SIG-M5 (cell line): ENCODE results near the gene DNAJA3.
"Not testable (repeated sequence)": the region's sequence is repeated elsewhere in the genome, so short reads cannot be mapped to it uniquely, and the experiment has no call there.

ENCODE experiments used
- DNase-seq: peaks from one replicate; lab custom pipeline; 2025; lab: John Stamatoyannopoulos, UW

Gene DNAJA3

DNA sequence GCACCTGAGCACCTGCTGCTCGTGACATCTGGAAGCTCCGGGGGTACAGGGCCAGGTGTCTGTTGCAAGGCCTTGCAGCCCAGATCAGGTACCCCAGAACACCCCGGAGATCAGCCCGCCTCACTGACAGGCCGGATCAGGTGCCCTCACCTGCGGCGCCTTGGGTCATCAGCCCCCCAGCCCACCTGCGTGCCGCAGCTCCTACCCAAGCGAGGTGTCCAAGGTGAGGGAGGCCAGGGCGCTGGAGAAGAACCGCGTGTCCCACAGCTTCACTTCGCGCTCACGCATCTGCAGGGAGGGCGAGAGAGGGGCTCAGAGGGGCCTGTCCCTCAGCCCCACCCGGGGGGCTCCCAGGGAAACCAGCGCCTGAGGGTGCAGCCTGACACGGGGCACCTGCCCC, 37.9 kb upstream of the DNAJA3 start:
- no peak for DNase-seq

DNA sequence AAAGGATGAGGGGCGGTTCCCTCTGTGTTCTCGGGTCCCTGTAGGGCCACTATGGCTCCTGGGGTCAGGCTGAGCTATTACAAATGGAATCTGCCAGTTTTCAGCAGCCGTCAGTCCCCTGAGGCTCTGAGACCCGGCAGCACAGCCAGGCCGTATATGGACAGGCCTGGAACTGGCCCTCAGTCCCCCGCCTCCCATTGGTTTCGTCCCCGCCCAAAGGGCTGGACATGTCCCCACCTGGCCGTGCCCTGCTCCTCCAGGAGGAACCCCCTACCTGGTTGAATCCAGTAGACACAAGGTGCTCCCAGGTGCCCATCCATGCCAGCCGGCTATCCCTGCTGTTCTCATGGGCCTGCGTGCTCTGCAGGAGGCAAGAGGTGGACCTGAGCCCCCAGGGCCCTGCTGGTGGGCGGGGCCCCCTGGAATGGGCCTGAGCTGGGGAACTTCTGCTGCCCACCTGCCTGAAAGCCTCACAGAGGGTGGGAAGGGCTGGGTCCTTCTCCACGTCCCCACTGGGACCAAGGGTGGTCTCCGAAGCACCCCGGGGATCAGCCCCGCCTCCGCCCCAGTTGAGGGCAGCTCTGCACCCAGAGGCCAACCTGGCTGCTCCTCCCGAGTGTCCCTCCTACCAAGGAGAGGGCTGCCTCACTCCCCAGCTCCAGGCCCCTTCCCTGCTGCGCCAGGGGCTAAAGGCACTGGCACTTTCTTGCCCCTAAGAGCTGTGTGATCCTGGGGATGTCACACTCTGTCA, 37.2 kb upstream of the DNAJA3 start:
- DNase-seq: no peak

DNA sequence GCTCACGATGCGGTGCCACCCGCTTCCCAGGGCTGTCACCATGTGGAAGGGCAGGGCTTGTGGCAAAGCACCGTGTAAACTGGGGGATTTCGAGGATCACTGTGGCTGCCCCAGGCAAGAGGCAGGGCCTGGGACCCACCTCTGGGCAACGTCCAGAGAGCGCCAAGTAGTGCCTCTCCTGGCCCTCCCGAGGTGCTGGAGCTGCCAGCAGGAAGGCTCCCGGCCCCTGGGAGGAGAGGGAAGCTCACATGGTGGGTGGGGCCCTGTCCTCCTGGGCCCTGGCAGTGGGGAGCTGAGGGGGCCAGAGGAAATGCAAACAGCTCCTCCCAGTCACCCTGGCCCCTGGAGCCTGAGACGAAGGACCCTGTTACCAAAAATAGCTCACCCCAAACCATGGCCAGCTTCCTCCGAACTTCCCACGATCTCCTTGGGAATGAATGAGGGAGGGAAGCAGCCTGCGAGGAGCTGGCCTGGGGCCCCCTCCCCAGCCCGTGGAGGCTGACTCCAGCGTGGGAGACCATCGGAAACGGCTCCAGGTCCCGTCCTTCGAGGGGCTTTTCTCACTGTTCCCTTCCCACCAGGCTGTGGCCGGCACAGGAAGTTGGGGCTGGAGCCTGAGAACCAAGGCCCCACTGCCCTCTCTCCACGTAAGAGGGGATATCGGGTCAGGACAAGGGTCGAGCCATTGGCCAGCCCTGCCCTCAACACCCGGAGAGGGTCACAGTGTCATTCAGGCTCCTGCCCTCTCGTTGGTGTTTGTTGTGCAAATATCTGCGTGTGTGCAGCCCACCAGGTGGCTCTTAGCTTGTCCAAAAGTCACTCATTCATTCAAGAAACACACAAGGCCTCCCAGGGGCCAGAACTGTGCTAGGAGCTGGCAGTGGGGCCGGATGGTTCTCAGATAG, 36.4 kb upstream of the DNAJA3 start:
- no peak for DNase-seq

DNA sequence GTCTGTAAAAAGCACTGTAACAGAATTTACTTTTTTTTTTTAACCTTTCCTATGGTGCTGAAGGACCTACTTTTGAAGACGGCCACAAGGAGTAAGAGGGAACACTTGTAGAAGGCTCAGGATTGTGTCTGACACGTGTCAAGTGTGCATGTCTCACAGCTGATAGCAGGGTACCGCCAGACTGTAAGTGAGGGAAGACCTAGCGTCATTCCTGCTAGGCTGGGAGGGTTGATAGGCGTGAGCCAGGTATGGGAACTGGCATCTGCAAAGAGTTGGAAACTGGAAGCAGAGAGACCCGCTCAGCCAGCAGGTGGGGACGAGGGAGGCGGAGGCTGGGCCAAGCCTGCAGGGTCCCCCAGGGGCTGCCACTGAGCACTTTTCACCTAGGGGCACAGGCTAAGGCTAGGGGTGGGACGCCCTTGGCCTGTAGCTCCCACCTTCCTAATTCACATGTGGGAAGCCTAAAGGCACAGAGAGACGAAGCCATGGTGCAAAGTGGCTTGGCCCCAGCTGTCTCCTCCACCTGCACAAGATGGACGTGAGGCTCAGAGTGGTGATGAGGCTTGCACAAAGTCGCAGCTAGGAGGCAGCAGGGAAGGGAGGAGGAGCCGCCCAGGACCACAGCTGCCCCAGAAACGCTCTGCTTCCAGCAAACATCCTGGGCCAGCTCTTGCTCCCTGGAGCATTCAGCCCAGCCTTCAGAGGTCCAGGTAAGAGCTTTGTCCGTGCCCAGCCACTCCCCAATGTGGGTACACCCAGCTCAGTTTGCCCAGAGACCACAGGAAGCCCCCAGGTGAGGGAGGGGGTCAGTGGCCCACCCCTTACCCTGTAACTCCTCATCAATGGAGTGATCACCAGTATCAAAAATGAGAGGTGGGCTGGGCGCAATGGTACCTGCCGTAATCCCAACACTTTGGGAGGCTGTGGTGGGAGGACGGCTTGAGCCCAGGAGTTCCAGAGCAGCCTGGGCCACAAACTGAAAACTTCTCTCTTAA, 35.1 kb upstream of the DNAJA3 start:
- no peak for DNase-seq

DNA sequence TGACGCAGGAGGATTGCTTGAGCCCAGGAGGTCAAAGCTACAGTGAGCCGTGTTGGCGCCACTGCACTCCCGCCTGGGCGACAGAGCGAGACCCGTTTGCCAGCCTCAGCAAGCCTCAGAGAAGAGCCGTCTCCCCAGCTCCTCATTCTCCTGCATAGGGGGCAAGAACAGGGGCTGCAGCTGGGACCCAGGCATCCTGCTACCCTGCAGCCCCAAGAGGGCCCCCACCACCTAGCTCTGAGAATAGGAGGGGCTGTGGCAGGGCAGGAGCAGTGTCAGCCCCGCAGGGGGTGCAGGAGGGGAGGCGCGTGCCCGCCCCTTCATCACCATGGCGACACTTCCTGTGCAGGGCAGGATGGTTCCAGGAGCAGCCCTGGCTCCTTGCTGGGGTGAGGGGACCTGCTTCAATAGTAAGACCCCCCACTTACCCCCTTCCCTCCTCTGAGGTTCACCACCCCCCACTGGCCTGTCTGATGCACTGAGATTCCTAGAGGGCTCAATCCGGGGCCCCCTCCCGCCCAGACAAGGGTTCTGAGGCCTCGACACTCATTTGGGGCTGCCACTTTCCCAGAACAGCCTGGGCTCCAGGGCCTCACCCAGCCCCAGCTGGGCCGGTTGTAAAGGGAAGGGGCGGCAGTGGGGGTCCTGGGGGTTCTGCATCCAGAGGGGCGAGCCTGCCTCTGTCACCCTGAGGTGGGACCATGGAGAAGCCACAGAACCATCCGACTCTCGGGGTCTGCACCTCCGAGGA, 33.9 kb upstream of the DNAJA3 start:
- no peak for DNase-seq

DNA sequence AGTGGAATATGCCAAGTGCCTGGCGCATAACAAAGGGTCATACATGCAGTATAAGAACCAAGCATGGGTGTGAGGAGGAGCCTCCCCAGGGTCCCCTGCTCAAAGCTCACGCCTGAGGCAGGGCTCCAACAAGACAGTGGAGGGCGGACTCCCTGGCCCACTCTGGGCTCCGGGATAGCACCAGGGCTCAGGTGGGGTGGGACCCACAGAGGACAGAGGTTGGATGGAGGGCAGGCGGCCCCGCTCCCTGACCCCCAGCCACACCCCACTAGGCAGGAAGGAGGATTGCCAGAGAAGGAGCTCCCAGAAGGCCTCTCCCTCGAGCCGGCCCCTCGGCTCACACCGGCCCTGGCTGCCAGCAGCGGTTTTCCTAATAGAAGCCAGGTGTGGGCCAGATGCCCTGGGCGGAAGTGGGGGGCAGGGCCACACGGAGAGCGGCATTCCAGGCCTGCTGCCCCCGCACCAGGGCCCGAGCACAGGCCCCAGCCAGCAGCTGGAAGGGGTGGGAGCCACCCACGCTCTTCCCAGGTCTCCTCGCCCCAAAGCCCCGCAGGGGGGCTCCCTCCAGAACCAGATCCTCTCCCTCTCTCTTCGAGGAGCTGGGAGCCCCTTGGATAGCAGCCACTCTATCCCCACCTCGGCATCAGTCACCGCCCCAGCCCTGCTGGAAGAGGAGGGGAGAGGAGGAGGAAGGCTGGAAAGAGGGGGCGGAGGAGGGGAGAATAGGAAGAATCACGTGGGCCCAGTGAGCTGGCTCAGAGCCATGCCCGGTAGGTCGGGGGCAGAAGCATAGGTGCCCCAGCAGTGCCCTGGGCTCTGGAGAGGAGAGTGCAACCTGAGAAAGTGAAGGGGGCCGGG, 33.1 kb upstream of the DNAJA3 start:
- DNase-seq: no peak

DNA sequence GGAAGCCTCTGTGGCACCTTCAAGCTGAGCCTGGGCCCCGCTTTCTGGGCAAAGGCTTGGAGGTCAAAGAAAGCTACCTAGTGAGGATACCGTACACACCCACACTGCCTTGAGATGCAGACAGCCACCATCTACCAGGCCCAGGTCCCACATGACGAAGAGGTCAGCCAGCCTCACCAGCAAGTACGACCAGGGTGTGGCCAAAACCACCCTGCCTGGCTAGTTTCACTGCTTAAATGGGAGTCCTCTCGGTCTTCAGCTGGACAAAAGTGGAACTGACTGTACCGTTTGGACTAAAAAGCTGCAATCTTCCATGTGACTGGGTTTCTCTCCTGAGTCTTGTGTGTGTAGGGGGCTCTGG, 32.4 kb upstream of the DNAJA3 start:
- DNase-seq: no peak

DNA sequence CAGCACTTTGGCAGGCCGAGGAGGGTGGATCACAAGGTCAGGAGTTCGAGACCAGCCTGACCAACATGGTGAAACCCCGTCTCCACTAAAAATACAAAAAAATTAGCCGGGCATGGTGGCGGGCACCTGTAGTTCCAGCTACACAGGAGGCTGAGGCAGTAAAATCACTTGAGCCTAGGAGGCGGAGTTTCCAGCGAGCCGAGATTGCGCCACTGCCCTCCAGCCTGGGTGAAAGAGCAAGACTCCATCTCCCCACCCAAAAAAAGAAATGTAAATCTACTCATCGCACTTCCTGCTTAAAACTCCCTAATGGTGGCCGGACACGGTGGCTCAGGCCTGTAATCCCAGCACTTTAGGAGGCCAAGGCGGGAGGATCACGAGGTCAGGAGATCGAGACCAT, 31.8 kb upstream of the DNAJA3 start:
- not testable (repeated sequence) for DNase-seq

DNA sequence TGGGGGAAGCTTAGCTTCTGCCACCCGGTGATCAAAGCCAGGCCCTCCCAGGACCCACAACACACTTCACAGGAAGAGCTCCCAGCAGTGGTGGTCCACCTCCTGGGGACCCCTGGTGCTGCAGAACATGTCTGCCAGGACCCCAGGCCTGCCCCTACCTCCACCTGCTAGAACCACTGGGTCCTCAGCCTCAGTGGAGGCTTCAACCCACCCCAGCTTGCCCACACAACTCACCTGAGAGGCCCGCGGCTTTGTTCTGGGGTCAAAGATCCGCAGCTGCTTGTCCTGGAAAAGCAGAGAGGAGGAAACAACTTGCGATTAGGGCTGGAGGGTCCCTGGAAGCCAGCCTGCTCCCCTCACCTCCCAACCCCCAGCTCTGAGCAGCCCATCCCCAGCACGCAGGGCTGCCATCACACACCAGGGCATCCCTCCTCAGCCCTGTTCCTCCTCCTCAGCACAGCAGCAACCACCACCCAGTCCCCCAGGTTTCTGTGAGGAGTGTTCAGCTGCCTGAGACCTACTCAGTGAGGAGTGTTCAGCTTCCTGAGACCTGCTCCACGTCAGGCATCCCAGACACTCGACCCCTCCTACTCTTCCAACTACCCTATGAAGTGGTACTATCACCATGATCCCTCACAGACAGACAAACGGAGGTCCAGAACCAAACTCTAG, 30.5 kb upstream of the DNAJA3 start:
- no peak for DNase-seq

DNA sequence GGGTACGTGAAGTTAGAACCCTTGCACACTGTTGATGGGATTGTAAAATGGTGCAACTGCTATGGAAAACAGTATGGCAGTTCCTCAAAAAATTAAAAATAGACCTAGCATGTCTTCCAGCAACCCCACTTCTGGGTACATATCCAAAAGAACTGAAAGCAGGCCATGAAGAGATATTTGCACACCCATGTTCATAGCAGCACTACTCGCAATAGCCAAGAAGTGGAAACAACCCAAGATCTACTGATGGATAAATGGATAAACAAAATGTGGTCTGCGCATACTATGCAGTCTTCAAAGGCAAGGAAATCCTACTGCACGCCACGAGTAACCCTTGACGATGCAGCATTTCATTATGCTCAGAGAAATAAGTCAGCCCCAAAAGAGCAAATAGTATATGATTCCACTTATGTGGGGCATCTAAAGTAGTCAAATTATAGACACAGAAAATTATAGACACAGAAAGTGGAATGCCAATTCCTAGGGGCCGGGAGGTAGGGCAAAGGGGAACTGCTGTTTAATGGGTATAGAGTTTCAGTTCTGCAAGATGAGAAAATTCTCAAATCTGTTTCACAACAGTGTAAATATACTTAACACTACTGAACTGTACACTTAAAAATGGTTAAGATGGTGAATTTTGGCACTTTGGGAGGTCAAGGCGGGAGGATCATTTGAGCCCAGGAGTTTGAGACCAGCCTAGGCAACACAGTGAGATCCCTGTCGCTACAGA, 26.5 kb upstream of the DNAJA3 start:
- no peak for DNase-seq

DNA sequence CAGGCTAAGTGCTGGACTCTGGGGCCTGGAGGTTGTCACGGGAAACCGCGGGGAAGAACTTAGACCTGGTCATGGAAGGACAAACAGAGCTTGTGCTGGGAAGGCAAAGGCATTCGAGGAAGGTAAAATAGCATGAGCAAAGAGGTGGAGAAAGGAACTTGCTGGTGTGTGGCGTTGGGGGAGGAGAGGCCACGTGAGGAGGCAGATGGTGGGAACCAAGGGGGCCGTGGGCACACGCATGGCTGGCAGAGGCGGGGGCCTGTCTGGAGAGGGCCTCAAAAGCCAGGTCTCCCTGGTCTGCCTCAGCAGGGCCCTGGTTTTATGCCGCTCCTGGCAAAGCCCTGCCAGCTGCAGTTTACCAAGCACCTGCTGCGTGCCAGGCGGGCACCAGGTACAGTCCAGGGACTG, 24.6 kb upstream of the DNAJA3 start:
- DNase-seq: no peak

DNA sequence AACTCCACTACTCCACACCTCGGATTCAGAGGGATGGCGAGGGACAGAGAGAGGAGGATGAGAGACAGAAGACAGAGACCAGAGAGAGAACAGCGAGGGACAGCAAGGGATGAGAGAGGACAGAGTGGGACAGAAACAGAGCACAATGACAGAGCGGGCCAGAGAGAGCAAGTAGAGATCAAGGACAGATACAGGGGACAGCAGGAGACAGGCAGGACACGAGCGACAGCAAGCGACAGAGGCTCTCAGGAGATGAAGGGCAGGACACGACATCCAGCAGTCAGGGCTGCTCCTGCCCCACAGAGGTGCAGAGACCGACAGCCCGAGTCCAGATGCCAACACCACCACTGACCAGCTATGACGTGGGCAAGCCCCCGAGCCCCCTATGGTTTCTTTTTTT, 24.2 kb upstream of the DNAJA3 start:
- DNase-seq: no peak

DNA sequence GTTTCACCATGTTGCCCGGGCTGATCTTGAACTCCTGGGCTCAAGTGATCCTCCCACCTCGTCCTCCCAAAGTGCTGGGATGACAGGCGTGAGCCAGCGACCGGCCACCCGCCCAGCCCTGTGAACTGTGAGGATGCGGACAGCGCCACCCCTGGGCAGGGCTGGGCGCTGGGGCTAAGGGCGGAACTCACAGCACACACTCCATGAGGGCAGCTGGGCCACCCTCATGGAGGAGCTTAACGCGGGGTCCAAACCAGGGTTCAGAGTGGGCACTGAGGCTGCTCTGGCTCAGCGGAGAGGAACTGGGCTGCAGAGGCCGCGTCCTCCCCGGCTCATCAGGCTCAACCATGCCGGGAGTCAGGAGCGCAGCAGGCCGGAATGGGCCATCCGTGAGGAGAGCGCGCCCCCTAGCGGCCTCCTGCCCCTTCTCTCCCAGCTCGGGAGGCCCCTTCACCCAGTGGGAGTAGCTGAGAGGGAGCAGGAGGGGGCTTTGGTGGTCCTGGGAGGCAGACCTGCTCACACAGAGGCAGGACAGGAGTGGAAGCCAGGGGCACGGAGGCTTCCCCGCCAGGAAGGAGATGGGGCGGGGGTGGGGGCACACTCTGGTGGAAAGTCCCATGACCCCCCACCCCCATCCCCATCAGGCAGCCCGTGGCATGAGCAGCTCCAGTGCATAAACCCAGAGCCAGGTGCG, 23.1 kb upstream of the DNAJA3 start:
- no peak for DNase-seq

DNA sequence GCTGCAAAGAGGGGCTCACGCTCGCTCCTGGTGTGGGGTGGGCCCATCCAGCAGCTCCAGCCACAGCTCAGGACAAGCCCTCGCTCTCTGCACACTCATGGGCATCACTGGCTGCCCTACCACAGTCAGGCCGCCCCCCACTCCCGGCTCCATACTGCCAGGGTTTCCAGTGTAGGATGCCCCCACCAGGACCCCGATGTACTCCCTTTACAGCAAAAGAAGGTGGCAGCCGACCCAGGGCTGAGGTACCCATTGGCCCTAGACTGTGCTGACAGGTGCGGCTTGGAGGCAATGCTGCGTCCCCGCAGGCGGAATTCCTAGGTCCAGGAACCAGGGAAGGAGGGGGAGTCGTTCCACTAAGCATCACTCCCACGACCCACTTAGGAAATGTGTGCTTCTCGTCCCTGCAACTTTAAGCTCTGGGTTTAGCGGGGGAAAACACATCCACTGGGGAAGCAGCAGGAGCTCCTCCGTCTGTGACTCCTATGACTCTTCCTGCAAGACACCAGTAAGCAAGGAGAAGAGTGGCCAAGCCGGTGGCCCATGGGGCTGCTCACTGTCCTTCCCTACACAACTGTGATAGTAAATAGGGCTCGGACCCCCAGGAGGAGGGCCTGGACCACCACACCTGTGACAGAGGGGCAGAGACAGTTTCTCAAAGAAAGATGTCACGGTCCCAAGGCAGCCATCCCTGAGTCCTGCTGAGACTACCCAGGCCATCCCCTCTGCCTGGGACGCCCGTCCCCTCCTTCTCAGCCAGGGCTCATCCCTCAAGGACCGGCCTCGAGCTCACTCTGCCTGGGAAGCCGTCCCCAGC, 22.3 kb upstream of the DNAJA3 start:
- DNase-seq: no peak

DNA sequence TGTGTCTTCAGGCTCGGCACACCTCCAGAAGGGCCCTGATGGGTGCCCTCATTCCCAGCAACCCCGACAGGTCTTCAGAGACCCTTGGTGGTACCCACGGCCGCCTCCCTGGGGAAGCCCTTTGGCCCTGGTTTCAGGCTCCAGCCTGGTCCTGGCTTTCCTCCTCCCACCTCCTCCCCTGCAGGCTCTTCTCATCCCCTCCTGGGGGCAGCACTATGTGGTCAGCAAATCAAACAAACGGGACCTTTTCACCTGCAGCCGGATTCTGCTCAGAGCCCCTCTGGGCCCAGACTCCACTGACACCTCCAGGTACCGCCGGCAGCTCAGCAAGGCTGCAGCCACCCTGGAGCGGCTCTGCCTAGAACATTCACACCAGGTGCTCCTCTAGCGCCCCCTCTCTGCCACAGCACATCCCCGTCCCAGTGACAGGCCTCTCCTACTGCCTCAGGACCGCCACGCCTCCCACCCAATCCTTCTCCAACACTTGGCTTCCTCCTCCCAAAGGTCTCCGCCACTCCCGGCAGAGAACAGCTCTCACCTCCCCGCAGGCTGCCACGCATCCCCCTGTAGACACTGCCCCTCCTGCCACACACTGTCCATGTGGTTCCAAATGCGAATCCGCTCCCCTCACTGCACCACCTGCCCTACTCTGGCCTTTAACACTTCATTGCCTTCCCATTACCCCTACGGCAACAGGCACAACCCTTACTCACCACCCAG, 21.3 kb upstream of the DNAJA3 start:
- DNase-seq: no peak

DNA sequence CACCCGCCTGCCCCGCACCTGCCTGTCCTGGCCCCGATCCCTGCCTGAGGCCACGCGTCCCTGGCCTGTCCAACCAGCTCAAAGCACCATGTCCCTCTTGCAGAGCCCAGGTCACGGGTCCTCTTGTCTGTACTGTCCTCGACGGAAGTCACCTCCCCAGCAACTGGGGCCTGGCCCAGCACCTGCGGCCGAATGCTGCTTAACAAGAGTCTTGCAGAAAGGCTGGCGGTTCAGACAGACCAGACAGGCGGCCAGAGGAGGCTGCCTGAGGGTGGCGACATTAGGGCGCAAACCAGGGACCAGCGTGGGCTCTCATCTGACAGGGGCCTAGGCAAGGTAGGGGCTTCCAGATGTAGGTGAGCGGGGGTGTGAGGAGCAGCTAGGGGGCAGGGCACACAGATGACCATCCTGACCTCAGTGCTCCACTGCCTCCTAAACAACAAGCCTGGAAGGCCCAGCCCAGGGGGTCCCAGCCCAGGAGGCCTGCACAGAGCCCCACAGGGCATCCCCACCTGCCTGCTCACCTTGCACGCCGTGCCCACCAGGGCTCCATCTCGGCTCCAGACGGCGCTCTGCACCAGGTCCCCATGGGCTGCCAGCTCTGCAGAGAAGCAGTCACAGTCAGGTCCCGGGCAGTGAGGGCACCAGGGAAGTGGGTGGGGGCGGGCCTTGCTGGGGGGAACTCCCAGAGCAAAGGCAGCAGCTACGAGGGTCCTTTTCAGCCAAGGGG, 20.5 kb upstream of the DNAJA3 start:
- no peak for DNase-seq
